Duodenal mucosa (tissue), 2 donors: ENCODE measurements around the gene CCDC68.
"Not testable (repeated sequence)": the region's sequence is repeated elsewhere in the genome, so short reads cannot be mapped to it uniquely, and the experiment has no call there.

Experiments used
- H3K27ac ChIP-seq: one replicate; pipeline ENCODE4 v1.7.0; 2013; ENCODE audit warnings: low read depth, low read length
- H3K27me3 ChIP-seq, 2 donors: one replicate each; pipeline ENCODE4 v1.7.0; 2013; ENCODE audit warnings: low read length in 2 of 2, control low read depth in 1 of 2; ENCODE audit not compliant: insufficient read depth in 2 of 2, control insufficient read depth in 1 of 2
- H3K36me3 ChIP-seq, 2 donors: one replicate each; pipeline ENCODE4 v1.7.0; 2013; ENCODE audit warnings: low read length in 2 of 2, control low read depth in 1 of 2; ENCODE audit not compliant: insufficient read depth in 2 of 2, control insufficient read depth in 1 of 2
- H3K4me1 ChIP-seq, 2 donors: one replicate each; pipeline ENCODE4 v1.7.0; 2013; ENCODE audit warnings: low read length in 2 of 2, control low read depth in 1 of 2; ENCODE audit not compliant: insufficient read depth in 2 of 2, control insufficient read depth in 1 of 2
- H3K4me3 ChIP-seq, 2 donors: one replicate each; pipeline ENCODE4 v1.7.0; 2013; ENCODE audit warnings: low read length in 2 of 2, low read depth in 1 of 2
- H3K9ac ChIP-seq, 2 donors: one replicate each; pipeline ENCODE4 v1.7.0; 2013; ENCODE audit warnings: low read length in 2 of 2, low read depth in 1 of 2
- H3K9me3 ChIP-seq, 2 donors: one replicate each; pipeline ENCODE4 v1.7.0; 2013; ENCODE audit warnings: low read length in 2 of 2, control low read depth in 1 of 2; ENCODE audit not compliant: control insufficient read depth in 1 of 2

Gene CCDC68

DNA sequence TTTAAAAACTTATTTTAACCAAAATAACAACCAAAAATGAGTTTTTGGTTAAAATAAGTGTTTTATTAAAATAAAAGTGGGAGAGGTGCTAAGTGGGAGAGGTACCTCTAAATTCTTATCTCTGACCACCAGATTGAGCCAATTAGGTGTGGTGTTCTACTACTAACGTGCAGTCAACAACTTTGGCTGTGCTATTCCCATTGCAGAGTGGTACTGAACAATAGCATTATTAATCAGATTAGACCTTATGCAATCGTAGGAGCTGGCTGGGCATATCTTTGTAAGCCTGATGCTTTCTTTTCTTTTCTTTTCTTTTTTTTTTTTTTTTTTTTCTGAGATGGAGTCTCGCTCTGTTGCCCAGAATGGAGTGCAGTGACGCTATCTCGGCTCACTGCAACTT is 92.1 kb downstream of the CCDC68 start:
- Histone ChIP-seq H3K27ac (no peak overlapping the region), H3K4me1 (no peaks in the 10 kb centered on the region), H3K36me3 (no peaks in the 10 kb centered on the region), H3K4me3 (no peak overlapping the region), H3K27me3 (no peaks in the 10 kb centered on the region), H3K9me3 (no peaks in the 10 kb centered on the region), H3K9ac (no peak overlapping the region)

DNA sequence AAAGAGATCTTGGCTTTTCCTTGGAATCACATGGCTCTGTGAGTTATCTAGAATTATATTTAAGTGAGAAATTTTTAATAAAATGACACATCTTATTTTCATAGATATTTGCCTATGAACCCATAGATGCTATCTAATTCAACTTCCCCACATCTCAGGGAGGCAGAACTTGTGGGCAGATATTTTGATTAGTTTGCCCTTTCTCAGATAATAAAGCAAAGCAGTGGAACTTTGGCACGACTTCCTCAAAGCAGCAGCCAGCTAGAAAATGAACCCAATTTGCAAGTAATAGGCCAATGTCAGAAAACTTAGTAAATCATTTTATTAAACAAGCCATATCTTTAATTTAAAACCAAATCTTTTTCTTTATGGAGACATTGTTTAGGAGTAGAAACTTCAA is 98.3 kb downstream of the CCDC68 start:
- no peaks in the 10 kb centered on the region for H3K36me3 ChIP-seq
- no peak overlapping the region for H3K4me3 ChIP-seq
- peaks cover 0 to 20% of the 10 kb centered on the region in 2 donors for H3K4me1 ChIP-seq
- no peak overlapping the region for H3K9ac ChIP-seq
- no peaks in the 10 kb centered on the region for H3K27me3 ChIP-seq
- no peaks in the 10 kb centered on the region for H3K9me3 ChIP-seq
- no peak overlapping the region for H3K27ac ChIP-seq

DNA sequence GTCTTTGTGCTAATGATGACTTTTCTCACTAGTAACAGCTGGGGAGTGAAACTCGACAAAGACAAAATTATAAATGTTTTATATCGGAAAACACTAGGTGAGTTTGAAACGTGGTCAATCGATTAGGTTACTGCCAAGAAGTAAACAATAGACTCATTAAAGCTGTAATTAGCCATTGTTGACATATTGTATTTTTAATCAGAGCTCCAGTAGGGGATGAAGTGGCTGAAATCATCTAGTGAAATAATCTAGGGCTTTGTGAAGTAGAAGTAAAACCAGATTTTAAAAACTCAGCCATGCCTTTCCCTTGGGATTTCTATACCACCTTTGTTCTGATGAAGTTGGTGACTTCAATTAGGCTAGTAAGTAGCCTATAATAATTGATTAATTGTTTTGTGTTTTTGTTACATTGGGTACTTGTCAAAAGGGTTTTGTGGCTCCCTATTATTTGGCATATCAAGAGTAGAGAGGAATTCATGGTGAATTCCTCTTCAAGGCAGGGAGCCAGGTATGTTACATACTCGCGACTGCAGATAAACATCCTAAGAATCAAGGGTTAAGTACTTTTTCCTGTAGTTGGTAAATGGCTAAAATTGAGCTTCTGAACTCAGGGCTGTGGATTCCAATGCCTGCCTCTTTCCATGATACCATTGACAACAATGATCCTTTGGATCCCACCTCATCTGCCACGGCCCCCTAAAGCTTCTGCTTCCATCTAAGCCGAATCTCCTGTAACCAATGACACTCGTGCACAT is 99.4 kb downstream of the CCDC68 start:
- no peaks in the 10 kb centered on the region for H3K27me3 ChIP-seq

DNA sequence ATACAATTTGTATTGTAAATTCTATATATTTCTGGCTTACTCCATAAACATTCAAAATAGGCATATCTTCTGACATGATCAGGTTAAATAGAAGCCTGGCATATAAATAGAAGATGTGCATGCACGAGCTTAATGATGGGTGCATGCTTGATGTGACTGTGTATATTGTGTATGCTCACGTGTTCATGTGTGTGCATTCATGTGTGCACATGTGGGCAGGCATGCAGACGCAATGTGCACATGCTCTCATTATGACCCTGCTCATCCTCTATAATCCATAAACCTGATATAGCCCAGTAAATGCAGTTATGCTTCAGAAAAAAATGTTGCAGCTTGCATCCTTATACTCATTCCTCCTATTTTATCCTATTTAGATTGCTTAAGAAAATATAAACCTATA is 101.8 kb downstream of the CCDC68 start:
- H3K4me3 ChIP-seq = no peak overlapping the region
- no peaks in the 10 kb centered on the region for H3K36me3 ChIP-seq
- H3K27me3 ChIP-seq = no peaks in the 10 kb centered on the region

More for the DNA sequence above, 99.4 kb downstream of the CCDC68 start:
- no peak overlapping the region for H3K9ac ChIP-seq
- H3K36me3 ChIP-seq = no peaks in the 10 kb centered on the region
- no peaks in the 10 kb centered on the region for H3K9me3 ChIP-seq
- no peak overlapping the region for H3K27ac ChIP-seq
- H3K4me1 ChIP-seq = peaks cover 0 to 20% of the 10 kb centered on the region in 2 donors
- no peak overlapping the region for H3K4me3 ChIP-seq

DNA sequence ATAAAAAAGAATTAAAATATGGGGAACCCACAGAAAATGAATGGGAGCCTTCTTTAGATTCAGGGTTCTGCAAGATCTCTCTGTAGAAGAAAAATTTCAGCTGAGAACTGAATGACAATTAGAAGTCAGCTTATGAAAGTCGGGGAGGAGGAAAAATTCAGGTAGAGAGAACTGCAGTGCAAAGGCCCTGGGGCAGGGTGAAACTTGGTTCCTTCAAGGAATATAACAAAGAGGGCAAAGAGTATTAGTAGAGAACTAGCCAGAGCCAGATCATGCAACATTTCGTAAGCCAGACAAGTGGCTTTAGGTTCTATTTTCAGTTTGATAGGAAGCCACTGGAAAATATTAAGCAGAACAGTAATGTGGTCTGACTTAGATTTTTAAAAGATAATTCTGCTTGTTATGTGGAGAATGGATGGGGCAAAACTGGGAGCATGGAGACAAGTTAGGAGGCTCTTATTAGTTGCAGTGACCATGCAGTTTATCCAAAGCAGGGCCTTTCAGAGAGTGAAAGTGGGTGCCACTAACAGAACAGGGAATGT is 103.1 kb downstream of the CCDC68 start:
- Histone ChIP-seq H3K27ac (no peak overlapping the region), H3K36me3 (no peaks in the 10 kb centered on the region), H3K4me3 (no peak overlapping the region), H3K9ac (no peak overlapping the region), H3K9me3 (no peaks in the 10 kb centered on the region), H3K27me3 (no peaks in the 10 kb centered on the region), H3K4me1 (peaks cover 0 to 17% of the 10 kb centered on the region in 2 donors)

More for the DNA sequence above, 101.8 kb downstream of the CCDC68 start:
- H3K27ac ChIP-seq = no peak overlapping the region
- H3K4me1 ChIP-seq = peaks cover 0 to 20% of the 10 kb centered on the region in 2 donors
- H3K9ac ChIP-seq = no peak overlapping the region
- no peaks in the 10 kb centered on the region for H3K9me3 ChIP-seq

DNA sequence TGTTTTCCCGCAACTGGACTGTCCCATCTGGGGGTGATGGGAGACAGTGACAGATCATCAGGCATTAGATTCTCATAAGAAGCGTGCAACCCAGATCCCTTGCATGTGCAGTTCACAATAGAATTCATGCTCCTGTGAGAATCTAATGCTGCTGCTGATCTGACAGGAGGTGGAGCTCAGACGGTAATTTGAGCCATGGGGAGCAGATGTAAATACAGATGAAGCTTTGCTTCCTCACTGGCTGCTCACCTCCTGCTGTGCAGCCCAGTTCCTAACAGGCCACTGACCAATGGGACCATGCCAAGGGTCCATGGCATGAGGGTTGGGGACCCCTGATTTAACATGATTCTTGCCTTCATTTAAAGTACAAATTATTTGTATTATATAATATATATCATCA is 104.2 kb downstream of the CCDC68 start:
- not testable (repeated sequence) for H3K27ac ChIP-seq, H3K9ac ChIP-seq, H3K4me3 ChIP-seq, H3K27me3 ChIP-seq, H3K36me3 ChIP-seq, H3K9me3 ChIP-seq
- peaks cover 0 to 12% of the 10 kb centered on the region in 2 donors for H3K4me1 ChIP-seq

DNA sequence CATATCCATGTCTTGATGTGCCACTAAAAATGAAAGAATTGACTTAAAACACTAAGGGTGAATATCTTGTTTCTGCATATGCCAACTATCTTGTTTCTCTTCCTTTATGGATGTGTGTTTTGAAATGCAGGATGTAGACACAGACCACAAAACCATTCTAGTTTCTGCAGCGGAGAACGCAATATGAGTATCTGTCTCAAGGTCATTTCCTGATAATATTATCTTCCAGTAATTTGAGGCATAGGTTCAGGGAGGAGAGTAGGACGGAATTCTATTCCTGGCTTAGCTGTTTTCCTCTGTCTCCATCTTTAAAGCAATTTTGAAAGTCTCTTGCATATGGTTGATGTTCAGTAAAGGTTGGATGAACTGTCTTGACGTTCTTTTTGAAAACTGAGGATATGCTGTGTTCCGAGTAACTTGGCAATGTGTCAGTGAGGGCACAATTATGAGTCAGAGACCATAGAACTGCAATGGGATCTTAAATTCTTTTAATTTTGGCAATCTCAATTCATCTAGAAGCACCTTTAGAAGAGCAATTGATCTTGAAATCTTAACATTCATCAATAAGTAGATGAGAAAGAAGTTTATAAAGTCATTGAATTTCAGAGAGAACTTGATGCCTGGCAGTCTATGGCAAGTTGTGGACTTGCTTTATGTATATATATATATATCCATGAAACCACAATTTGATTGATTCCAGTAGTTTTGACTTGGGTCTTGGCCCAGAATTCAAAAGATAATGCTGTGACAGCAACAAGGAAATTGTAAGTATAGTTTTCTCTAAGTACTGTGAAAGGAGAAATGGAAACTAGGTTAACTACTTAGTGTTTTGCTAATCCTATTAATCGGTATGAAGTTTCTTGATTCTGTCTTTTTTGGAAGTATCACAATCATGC is 106.2 kb downstream of the CCDC68 start:
- Histone ChIP-seq H3K9ac (no peak overlapping the region), H3K36me3 (no peaks in the 10 kb centered on the region), H3K4me1 (peaks cover 0 to 9% of the 10 kb centered on the region in 2 donors), H3K27ac (no peak overlapping the region), H3K9me3 (no peaks in the 10 kb centered on the region), H3K4me3 (no peak overlapping the region), H3K27me3 (no peaks in the 10 kb centered on the region)
